Middle frontal gyrus (tissue), 1 donor: Measurements from ENCODE around the gene KIF2C.
"Not testable (repeated sequence)": the region's sequence is repeated elsewhere in the genome, so short reads cannot be mapped to it uniquely, and the experiment has no call there.

Source experiments
- DNase-seq: peaks from one replicate; pipeline ENCODE4 v3.0.0-alpha.2; 2015; ENCODE audit warnings: low spot score; ENCODE audit errors: extremely low spot score

Gene KIF2C

GRCh38 chr1:44739307-44740178 lies at the start of gene KIF2C:
Gene KIF2C (plus strand): TSS chr1:44739837. CDS start chr1:44739933, 96 bp downstream.
- peak; percentile 94 for DNase-seq

GRCh38 chr1:44693159-44693558 lies 46.5 kb upstream of the KIF2C start:
- no peak for DNase-seq

- DNase-seq, result no peak
Measured at GRCh38 chr1:44693900-44694299, 45.7 kb upstream of the KIF2C start.

- DNase-seq, result no peak
Measured at GRCh38 chr1:44694863-44695478, 44.7 kb upstream of the KIF2C start.

GRCh38 chr1:44695671-44696070 lies 44.0 kb upstream of the KIF2C start:
- no peak for DNase-seq

GRCh38 chr1:44696101-44696500 lies 43.5 kb upstream of the KIF2C start:
- no peak for DNase-seq

- no peak for DNase-seq
Measured at GRCh38 chr1:44696789-44697345, 42.8 kb upstream of the KIF2C start.

- DNase-seq, result no peak
Measured at GRCh38 chr1:44698138-44698537, 41.5 kb upstream of the KIF2C start.

GRCh38 chr1:44699375-44699774 lies 40.3 kb upstream of the KIF2C start:
- DNase-seq, result not testable (repeated sequence)

- no peak for DNase-seq
Measured at GRCh38 chr1:44700573-44700972, 39.1 kb upstream of the KIF2C start.

- DNase-seq, result no peak
Measured at GRCh38 chr1:44701141-44701573, 38.5 kb upstream of the KIF2C start.

- no peak for DNase-seq
Measured at GRCh38 chr1:44705470-44705869, 34.2 kb upstream of the KIF2C start.

GRCh38 chr1:44705938-44706337 lies 33.7 kb upstream of the KIF2C start:
- DNase-seq, result no peak

- DNase-seq, result no peak
Measured at GRCh38 chr1:44707112-44707881, 32.3 kb upstream of the KIF2C start.

- no peak for DNase-seq
Measured at GRCh38 chr1:44707959-44708831, 31.4 kb upstream of the KIF2C start.

- DNase-seq, result no peak
Measured at GRCh38 chr1:44713321-44713781, 26.3 kb upstream of the KIF2C start.

- no peak for DNase-seq
Measured at GRCh38 chr1:44714532-44714931, 25.1 kb upstream of the KIF2C start.

- DNase-seq, result peak; percentile 75
Measured at GRCh38 chr1:44714944-44715571, 24.6 kb upstream of the KIF2C start.

GRCh38 chr1:44717156-44717555 lies 22.5 kb upstream of the KIF2C start:
- no peak for DNase-seq

- no peak for DNase-seq
Measured at GRCh38 chr1:44717653-44718052, 22.0 kb upstream of the KIF2C start.
